K562 (cell line): Measurements from ENCODE around the gene SERTAD2. TPM values are rescaled to one million over a fixed set of nuclear protein-coding genes. Genes with fewer than 3 reads are reported as not detected.

Experiments
- ATAC-seq: fragments of 200-7000 bp; cut with Tn5 transposase; 3 replicates; pipeline ENCODE4 v1.9.1; 2020; ENCODE audit warnings: moderate library complexity
- BruUV-seq: library from RNA; stranded (reverse); fragments of 400-500 nt; replicated peaks from 2 replicates; lab custom pipeline; 2021; lab: Mats Ljungman, UMichigan
- CTCF ChIA-PET: fragments of 300-600 bp; formaldehyde crosslinking; extraction: SDS; loops from one replicate; lab custom pipeline; 2021; ENCODE audit warnings: low intra/inter-chr PET ratio; lab: Yijun Ruan, JAX
- POLR2A ChIA-PET: fragments of 300-600, 350-650 bp; sonication (Branson Sonifier 250); formaldehyde crosslinking; extraction: SDS; loops from one replicate; lab custom pipeline; 2021; ENCODE audit warnings: antibody characterized with exemption, inconsistent platforms; lab: Yijun Ruan, JAX
- DNase-seq, 4 experiments: peaks; one replicate each; pipeline versions ENCODE4 v3.0.0 to v3.0.0-alpha.2; 2011 to 2018; ENCODE audit warnings: low spot score in 3 of 4, mixed read lengths in 3 of 4; ENCODE audit errors: extremely low read depth in 1 of 4
- FAIRE-seq: peaks from 2 replicates; lab custom pipeline; 2011; peaks lifted over from hg19 to GRCh38; lab: Jason Lieb, UNC
- H2AFZ ChIP-seq: 2 replicates; pipeline ENCODE4 v1.6.0; 2011; ENCODE audit warnings: low read depth, low read length, control low read depth, inconsistent platforms
- H3K27ac ChIP-seq: fragments of 200-600 bp; 3 replicates; pipeline ENCODE4 v1.8.0; 2011; ENCODE audit warnings: low read depth, mild to moderate bottlenecking, control low read depth, inconsistent platforms, low read length, moderate library complexity, mixed read lengths; ENCODE audit errors: extremely low read depth
- H3K27me3 ChIP-seq, 2 experiments: fragments of 300-600 bp in 1 of 2; 2 replicates in 1 of 2; 3 replicates in 1 of 2; pipeline versions ENCODE4 v1.6.0 to v1.8.0; 2011; ENCODE audit warnings: inconsistent platforms in 2 of 2, low read length in 2 of 2, mild to moderate bottlenecking in 1 of 2, mixed read lengths in 1 of 2, moderate library complexity in 1 of 2; ENCODE audit not compliant: control insufficient read depth in 2 of 2, insufficient read depth in 2 of 2
- H3K36me3 ChIP-seq: fragments of 300-600 bp; 3 replicates; pipeline ENCODE4 v1.8.0; 2011; ENCODE audit warnings: mild to moderate bottlenecking, low read length, inconsistent platforms; ENCODE audit not compliant: control insufficient read depth, insufficient read depth
- H3K4me1 ChIP-seq, 2 experiments: fragments of 200-600 bp in 1 of 2; replicated peaks in 1 of 2; 2 replicates in 1 of 2; 3 replicates in 1 of 2; pipeline versions ENCODE4 v1.5.1 to v1.8.0; 2011; ENCODE audit warnings: inconsistent platforms in 2 of 2, low read length in 2 of 2, mild to moderate bottlenecking in 1 of 2, mixed read lengths in 1 of 2, moderate library complexity in 1 of 2; ENCODE audit not compliant: control insufficient read depth in 2 of 2, insufficient read depth in 2 of 2
- H3K4me2 ChIP-seq: 2 replicates; pipeline ENCODE4 v1.6.1; 2011; ENCODE audit warnings: low read length, control low read depth, inconsistent platforms, mixed read lengths; ENCODE audit not compliant: insufficient read depth
- H3K4me3 ChIP-seq: fragments of 200-600 bp; sonication (generic), shearing (Covaris generic); 2 replicates; pipeline ENCODE4 v1.5.1; 2016; ENCODE audit warnings: control low read depth, inconsistent platforms
- H3K79me2 ChIP-seq: fragments of 200-600 bp; 3 replicates; pipeline ENCODE4 v1.8.0; 2011; ENCODE audit warnings: low read length, inconsistent platforms; ENCODE audit not compliant: control insufficient read depth, insufficient read depth
- H3K9ac ChIP-seq, 2 experiments: 2 replicates each; pipeline versions ENCODE4 v1.6.0 to v1.6.1; 2011; ENCODE audit warnings: low read depth in 2 of 2, low read length in 2 of 2, control low read depth in 1 of 2, inconsistent platforms in 1 of 2, mild to moderate bottlenecking in 1 of 2, mixed read lengths in 1 of 2; ENCODE audit not compliant: insufficient read depth in 1 of 2
- H3K9me1 ChIP-seq: one replicate; pipeline ENCODE4 v1.6.0; 2011; ENCODE audit warnings: inconsistent platforms, mild to moderate bottlenecking, low read length, moderate library complexity; ENCODE audit not compliant: control insufficient read depth, insufficient read depth
- H3K9me3 ChIP-seq: replicated peaks from 2 replicates; pipeline ENCODE4 v1.5.1; 2011; ENCODE audit warnings: low read depth, low read length, inconsistent platforms; ENCODE audit not compliant: control insufficient read depth, insufficient read depth
- H4K20me1 ChIP-seq: replicated peaks from 2 replicates; pipeline ENCODE4 v1.6.1; 2011; ENCODE audit warnings: low read length, inconsistent platforms, mixed read lengths; ENCODE audit not compliant: control insufficient read depth, insufficient read depth
- HCFC1 ChIP-seq: IDR thresholded peaks from 2 replicates; pipeline ENCODE4 v1.6.1; 2012; ENCODE audit warnings: low read depth, low read length, improper control_type of control experiment
- ILF3 ChIP-seq: fragments of 450-650 bp; IDR thresholded peaks from 2 replicates; pipeline ENCODE4 v1.6.1; 2018; ENCODE audit warnings: antibody characterized with exemption, mild to moderate bottlenecking, moderate library complexity, borderline replicate concordance
- MYNN ChIP-seq, 2 experiments: sonication (generic); formaldehyde crosslinking in 1 of 2; IDR thresholded peaks; 2 replicates each; pipeline versions ENCODE4 v1.5.0 to v1.6.1; 2016 to 2020; ENCODE audit warnings: antibody characterized with exemption in 1 of 2, missing genetic modification reagents in 1 of 2
- POLR2B ChIP-seq: fragments of 450-650 bp; IDR thresholded peaks from 2 replicates; pipeline ENCODE4 v1.6.1; 2018; ENCODE audit warnings: low read depth; ENCODE audit not compliant: partially characterized antibody
- ZNF780A ChIP-seq: fragments of 250-450 bp; sonication (Bioruptor Pico); IDR thresholded peaks from 2 replicates; pipeline ENCODE4 v1.5.0; 2021; ENCODE audit warnings: mild to moderate bottlenecking
- WGBS: fragments of 100-300 bp; shearing (Covaris generic); methylation state at CpG from one replicate; pipeline ENCODE4 v1.1.6; 2016; ENCODE audit warnings: low coverage, mixed read lengths; ENCODE audit not compliant: insufficient coverage; ENCODE audit errors: missing lambda C conversion rate; 5-methylcytosine and 5-hydroxymethylcytosine counted together
- in situ Hi-C: fragments of 300-500 bp; cut with MboI; formaldehyde crosslinking; loops from 4 replicates; pipeline ENCODE4 v1.15.0; 2018; ENCODE audit warnings: inconsistent platforms, mixed read lengths
- intact Hi-C: fragments of 100-400 bp; cut with micrococcal nuclease; formaldehyde crosslinking; loops from 2 replicates; pipeline ENCODE4 v1.14.2; 2022
- polyA plus RNA-seq, 8 experiments: library from polyadenylated mRNA; depleted of rRNA in 4 of 8; stranded (reverse) in 5 of 8; unstranded in 3 of 8; fragments of >200 nt; fragmentation: Nextera tagmentation in 2 of 8; fragmentation: Illumina TruSeq in 1 of 8; extraction: Ambion mirVana in 2 of 8; extraction: Trizol in 1 of 8; gene quantifications; 2 replicates each; pipeline versions ENCODE4 v1.2.1 to v1.2.3, GENCODE V29; 2011 to 2014; ENCODE audit warnings: inconsistent platforms in 1 of 8, missing spikeins in 1 of 8
- total RNA-seq, 7 experiments: library from RNA; depleted of rRNA in 6 of 7; stranded (reverse); fragments of >200 nt in 6 of 7; fragmentation: Illumina TruSeq in 2 of 7; extraction: Trizol in 2 of 7; gene quantifications; 2 replicates each; pipeline versions ENCODE4 v1.2.1 to v1.2.3, GENCODE V29; 2011 to 2021; ENCODE audit warnings: low replicate concordance in 1 of 7
- TF ChIP-seq, protein P1 (sequence below): IDR thresholded peaks from 3 replicates; pipeline ENCODE4 v1.6.1; 2011; ENCODE audit warnings: borderline replicate concordance, mild to moderate bottlenecking; ENCODE audit not compliant: insufficient read length, insufficient read depth
- TF ChIP-seq, protein P2 (sequence below): sonication (generic); formaldehyde crosslinking; IDR thresholded peaks from 2 replicates; pipeline ENCODE4 v1.8.0; 2022; ENCODE audit warnings: missing genetic modification reagents, mild to moderate bottlenecking, borderline replicate concordance
- TF ChIP-seq, protein P3 (sequence below): fragments of 450-650 bp; formaldehyde crosslinking; IDR thresholded peaks from 2 replicates; pipeline ENCODE4 v1.4.0; 2020; ENCODE audit warnings: mild to moderate bottlenecking, moderate library complexity

SERTAD2 gene
- total and polyA plus RNA-seq, 9 of the 15 experiments (the other 6 are each of a cell fraction or from before 2014, with no cell fraction given), result 3.0 to 12.5 (median 6.1) TPM

DNA sequence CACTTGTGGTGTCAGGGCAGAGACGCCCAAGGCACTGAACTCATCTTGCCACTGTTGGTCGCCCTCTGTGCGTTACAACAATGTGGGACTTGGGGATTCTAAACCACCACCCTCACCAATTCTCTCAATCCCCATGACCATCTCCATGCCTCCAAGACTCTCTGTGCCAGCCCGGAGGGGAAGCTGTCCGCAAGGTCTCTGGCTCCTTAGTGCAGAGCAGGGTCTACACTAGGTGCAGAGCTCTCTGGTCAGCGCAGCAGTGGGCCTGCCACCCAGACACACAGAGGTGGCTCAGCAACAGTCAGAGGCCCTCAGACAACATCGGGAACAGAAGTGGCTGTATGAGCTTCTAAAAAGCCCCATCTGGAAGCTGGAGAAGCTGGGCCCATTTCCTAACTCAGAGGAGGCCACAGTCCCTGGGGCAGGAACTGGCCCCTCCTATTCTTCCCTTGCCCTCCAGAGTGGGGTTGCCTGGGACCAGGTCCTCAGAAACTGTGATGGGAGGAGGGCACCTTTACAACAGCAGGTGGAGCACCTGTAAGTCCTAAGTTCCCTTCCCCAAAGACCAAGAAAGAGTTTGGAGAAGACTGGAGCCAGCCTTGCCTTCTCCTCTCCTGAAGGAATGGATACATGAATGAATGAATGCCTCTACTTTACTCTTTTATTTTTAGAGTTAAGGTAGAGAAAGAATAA lies 37.7 kb downstream of the SERTAD2 start (continued):
- TF ChIP-seq, protein P1, sequence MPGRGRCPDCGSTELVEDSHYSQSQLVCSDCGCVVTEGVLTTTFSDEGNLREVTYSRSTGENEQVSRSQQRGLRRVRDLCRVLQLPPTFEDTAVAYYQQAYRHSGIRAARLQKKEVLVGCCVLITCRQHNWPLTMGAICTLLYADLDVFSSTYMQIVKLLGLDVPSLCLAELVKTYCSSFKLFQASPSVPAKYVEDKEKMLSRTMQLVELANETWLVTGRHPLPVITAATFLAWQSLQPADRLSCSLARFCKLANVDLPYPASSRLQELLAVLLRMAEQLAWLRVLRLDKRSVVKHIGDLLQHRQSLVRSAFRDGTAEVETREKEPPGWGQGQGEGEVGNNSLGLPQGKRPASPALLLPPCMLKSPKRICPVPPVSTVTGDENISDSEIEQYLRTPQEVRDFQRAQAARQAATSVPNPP, result no peak
- TF ChIP-seq ILF3, result no peak
- no peak for TF ChIP-seq HCFC1
- TF ChIP-seq MYNN (IDR thresholded peaks at IDR 0.05), result no peak
- no peak for TF ChIP-seq MYNN (CRISPR knock-in tag; IDR thresholded peaks at IDR 0.05)
- TF ChIP-seq, all 486 proteins: peak for 0

DNA sequence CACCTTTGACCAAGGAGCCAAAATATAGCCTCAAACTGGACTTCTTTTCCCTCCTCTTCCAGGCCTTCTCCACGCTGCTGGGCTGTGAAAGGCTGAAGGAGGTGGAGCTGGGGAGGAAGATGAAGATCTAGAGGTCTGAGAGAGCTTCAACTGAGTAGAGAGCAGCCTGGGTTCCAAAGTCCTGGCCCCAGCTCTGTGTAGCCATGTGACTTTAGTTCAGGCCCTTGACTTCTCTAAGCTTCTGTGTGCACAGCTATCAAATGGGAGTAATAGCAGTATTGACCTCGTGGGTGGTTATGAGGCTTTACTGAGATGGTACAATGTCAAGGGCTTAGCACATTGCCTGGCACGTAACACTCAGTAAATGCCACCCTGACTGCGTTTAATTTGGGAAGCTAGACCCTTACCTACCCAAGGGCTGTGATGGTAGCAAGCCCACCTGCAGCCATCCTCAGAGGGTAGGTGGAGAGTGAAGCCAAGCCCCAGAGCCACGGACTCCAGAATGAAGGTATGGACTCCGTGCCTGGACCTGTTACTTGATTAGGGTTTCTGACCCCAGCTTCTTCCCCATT lies 38.4 kb downstream of the SERTAD2 start:
- peak overlapping the region; percentile 66 for H2AFZ ChIP-seq
- H3K4me3 ChIP-seq, result no peak overlapping the region
- intact Hi-C loops (no loop called here), in situ Hi-C loops (no loop called here)
- FAIRE-seq (no peak), DNase-seq (no peak), ATAC-seq (no peak; the same call in 1 of the 3 replicates)
- H3K4me2 ChIP-seq, result no peak overlapping the region
- H3K9me1 ChIP-seq, result no peaks in the 10 kb centered on the region
- BruUV-seq, result no TSS peak
- no peaks in the 10 kb centered on the region for H4K20me1 ChIP-seq
- CTCF ChIA-PET, result no interaction called here
- no peak overlapping the region for H3K27ac ChIP-seq
- no peaks in the 10 kb centered on the region for H3K27me3 ChIP-seq
- H3K36me3 ChIP-seq, result no peaks in the 10 kb centered on the region
- H3K9me3 ChIP-seq, result no peaks in the 10 kb centered on the region
- 62% methylated on average over 6 of the region's 6 CpGs for WGBS
- H3K79me2 ChIP-seq, result no peaks in the 10 kb centered on the region
- peak overlapping the region in 1 of 2 experiments; percentile 2; a peak in 1 of 4 replicates for H3K9ac ChIP-seq
- POLR2A ChIA-PET, result interaction anchor here (0.6 to 1.7 kb wide), 5 partner anchors 9 to 32 kb away, joined by 3 to 7 read pairs (median 4); no protein-coding TSS in a partner anchor
- peaks cover 0 to 8% of the 10 kb centered on the region in 2 experiments; a peak in 3 of 5 replicates for H3K4me1 ChIP-seq
- TF ChIP-seq, protein P2, sequence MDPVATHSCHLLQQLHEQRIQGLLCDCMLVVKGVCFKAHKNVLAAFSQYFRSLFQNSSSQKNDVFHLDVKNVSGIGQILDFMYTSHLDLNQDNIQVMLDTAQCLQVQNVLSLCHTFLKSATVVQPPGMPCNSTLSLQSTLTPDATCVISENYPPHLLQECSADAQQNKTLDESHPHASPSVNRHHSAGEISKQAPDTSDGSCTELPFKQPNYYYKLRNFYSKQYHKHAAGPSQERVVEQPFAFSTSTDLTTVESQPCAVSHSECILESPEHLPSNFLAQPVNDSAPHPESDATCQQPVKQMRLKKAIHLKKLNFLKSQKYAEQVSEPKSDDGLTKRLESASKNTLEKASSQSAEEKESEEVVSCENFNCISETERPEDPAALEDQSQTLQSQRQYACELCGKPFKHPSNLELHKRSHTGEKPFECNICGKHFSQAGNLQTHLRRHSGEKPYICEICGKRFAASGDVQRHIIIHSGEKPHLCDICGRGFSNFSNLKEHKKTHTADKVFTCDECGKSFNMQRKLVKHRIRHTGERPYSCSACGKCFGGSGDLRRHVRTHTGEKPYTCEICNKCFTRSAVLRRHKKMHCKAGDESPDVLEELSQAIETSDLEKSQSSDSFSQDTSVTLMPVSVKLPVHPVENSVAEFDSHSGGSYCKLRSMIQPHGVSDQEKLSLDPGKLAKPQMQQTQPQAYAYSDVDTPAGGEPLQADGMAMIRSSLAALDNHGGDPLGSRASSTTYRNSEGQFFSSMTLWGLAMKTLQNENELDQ, result no peak
- TF ChIP-seq, protein P3, sequence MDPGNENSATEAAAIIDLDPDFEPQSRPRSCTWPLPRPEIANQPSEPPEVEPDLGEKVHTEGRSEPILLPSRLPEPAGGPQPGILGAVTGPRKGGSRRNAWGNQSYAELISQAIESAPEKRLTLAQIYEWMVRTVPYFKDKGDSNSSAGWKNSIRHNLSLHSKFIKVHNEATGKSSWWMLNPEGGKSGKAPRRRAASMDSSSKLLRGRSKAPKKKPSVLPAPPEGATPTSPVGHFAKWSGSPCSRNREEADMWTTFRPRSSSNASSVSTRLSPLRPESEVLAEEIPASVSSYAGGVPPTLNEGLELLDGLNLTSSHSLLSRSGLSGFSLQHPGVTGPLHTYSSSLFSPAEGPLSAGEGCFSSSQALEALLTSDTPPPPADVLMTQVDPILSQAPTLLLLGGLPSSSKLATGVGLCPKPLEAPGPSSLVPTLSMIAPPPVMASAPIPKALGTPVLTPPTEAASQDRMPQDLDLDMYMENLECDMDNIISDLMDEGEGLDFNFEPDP (CRISPR knock-in tag), result no peak
- no peak for TF ChIP-seq POLR2B
- TF ChIP-seq ZNF780A (CRISPR knock-in tag), result no peak
